ENCODE results near the gene CWC22. TPM values are rescaled to one million over a fixed set of nuclear protein-coding genes. Genes with fewer than 3 reads are reported as not detected.

The CWC22 gene
- total and polyA plus RNA-seq, 2 of the 8 experiments (the other 6 are each of a cell fraction or from before 2014, with no cell fraction given) = 3.7 to 34.0 TPM

GRCh38 chr2:179951680-179952079, 55.4 kb downstream of the CWC22 start:
- ChIA-PET CTCF (ENCODE audit: partially characterized antibody) (no interaction called here), POLR2A (ENCODE audit: partially characterized antibody) (no interaction called here)
- FAIRE-seq (no peak), DNase-seq (ENCODE audit: low read depth in 1 of 2, low spot score in 2 of 2) (no peak)
- Histone ChIP-seq H3K79me1 (ENCODE audit: low read depth, low read length) (no peaks in the 10 kb centered on the region; the same call in 1 of the 2 replicates), H3K4ac (replicated peaks; ENCODE audit: insufficient read length, low read depth, low read length) (no peak overlapping the region), H4K8ac (ENCODE audit: extremely low read depth, insufficient read depth, low read length) (no peak overlapping the region), H2BK120ac (replicated peaks; ENCODE audit: low read depth, low read length) (no peak overlapping the region), H3K14ac (ENCODE audit: insufficient read length) (no peak overlapping the region), H3K18ac (ENCODE audit: extremely low read depth, low read length) (no peak overlapping the region), H2BK15ac (ENCODE audit: low read length) (no peak overlapping the region), H3K23ac (ENCODE audit: insufficient read length) (no peak overlapping the region), H2AK5ac (ENCODE audit: low read depth, low read length) (no peak overlapping the region), H4K91ac (replicated peaks; ENCODE audit: insufficient read length, low read length) (no peak overlapping the region), H4K20me1 (replicated peaks in 1 of 2; ENCODE audit: control insufficient read depth in 1 of 2, insufficient read depth in 2 of 2, low read length in 2 of 2) (peaks cover 0 to 3% of the 10 kb centered on the region in 2 experiments), H3K9ac (replicated peaks in 1 of 4; ENCODE audit: extremely low read depth in 1 of 4, low read depth in 3 of 4, low read length in 3 of 4) (no peak overlapping the region), H3K56ac (replicated peaks; ENCODE audit: insufficient read length, low read depth, low read length) (no peak overlapping the region), H4K5ac (ENCODE audit: insufficient read length, low read depth, low read length) (no peak overlapping the region), H3K4me2 (ENCODE audit: insufficient read depth in 1 of 2, low read depth in 2 of 2, low read length in 2 of 2) (no peak overlapping the region), H2BK20ac (ENCODE audit: low read length) (no peak overlapping the region), H3K27ac (ENCODE audit: low read depth, low read length) (no peak overlapping the region), H3K36me3 (ENCODE audit: control insufficient read depth in 2 of 4, insufficient read depth in 4 of 4, low read length in 3 of 4) (peaks cover 4 to 60% (median 19%) of the 10 kb centered on the region in 4 experiments), H2AFZ (ENCODE audit: low read length) (no peak overlapping the region), H3K4me1 (replicated peaks in 1 of 4; ENCODE audit: control insufficient read depth in 3 of 4, insufficient read depth in 4 of 4, low read length in 3 of 4) (no peaks in the 10 kb centered on the region), H3K27me3 (replicated peaks in 1 of 4; ENCODE audit: control insufficient read depth in 3 of 4, extremely low read depth in 1 of 4, insufficient read depth in 3 of 4, low read length in 3 of 4) (no peaks in the 10 kb centered on the region), H2BK12ac (ENCODE audit: low read depth, low read length) (no peak overlapping the region), H2BK5ac (ENCODE audit: low read depth, low read length) (no peak overlapping the region), H3K4me3 (ENCODE audit: extremely low read depth in 1 of 4, insufficient read depth in 2 of 4, low read depth in 3 of 4, low read length in 4 of 4) (no peak overlapping the region), H3K23me2 (ENCODE audit: low read depth, low read length) (no peaks in the 10 kb centered on the region), H3K9me3 (ENCODE audit: insufficient read depth in 2 of 2, low read depth in 1 of 2, low read length in 1 of 2) (no peaks in the 10 kb centered on the region), H3K79me2 (ENCODE audit: control insufficient read depth in 1 of 2, insufficient read depth in 2 of 2, low read length in 2 of 2) (no peaks in the 10 kb centered on the region)
- TF ChIP-seq, protein P1, sequence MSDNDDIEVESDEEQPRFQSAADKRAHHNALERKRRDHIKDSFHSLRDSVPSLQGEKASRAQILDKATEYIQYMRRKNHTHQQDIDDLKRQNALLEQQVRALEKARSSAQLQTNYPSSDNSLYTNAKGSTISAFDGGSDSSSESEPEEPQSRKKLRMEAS (IDR thresholded peaks at IDR 0.05) = no peak
- no peak for TF ChIP-seq KDM4A (IDR thresholded peaks at IDR 0.05; ENCODE audit: low read depth, low read length, severe bottlenecking)
- TF ChIP-seq CEBPB (IDR thresholded peaks at IDR 0.05; ENCODE audit: low read depth, low read length) = no peak
- 85% methylated on average over 1 of the region's 1 CpG; no CpG with 5 or more reads in 1 of the 2 experiments for WGBS, 2 experiments (ENCODE audit: extremely low coverage in 1 of 2, insufficient coverage in 1 of 2, insufficient read length in 1 of 2, insufficient replicate concordance in 2 of 2, low coverage in 1 of 2, low lambda C conversion rate in 2 of 2, missing lambda C conversion rate in 1 of 2)

Data from H1 (cell line).